ENCODE data around the gene STYX. TPM values are rescaled to one million over a fixed set of nuclear protein-coding genes. Genes with fewer than 3 reads are reported as not detected.

Gene STYX
- total and polyA plus RNA-seq, 2 of the 4 experiments (the other 2 are of a cell fraction) = 5.8 to 7.5 TPM

DNA sequence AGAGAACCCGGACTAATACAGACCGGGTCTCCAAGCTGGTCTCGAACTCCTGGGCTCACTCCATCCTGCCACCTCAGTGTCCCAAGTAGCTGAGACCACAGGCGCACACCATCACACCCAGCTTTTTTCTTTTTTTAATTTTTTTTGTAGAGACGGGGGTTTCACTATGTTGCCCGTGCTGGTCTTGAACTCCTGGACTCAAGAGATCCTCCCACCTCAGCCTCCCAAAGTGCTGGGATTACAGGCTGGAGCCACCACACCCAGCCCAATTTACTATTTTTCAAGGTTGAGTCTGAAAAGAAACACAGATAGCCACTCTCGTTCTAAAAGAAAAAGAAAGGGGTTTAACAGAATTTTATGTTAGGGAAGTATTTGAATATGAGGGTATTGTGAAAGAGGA lies 36.4 kb upstream of the STYX start:
- TF ChIP-seq RCOR1 (IDR thresholded peaks at IDR 0.05; ENCODE audit: insufficient replicate concordance, low read length) = no peak
- no peak for TF ChIP-seq NFE2L2 (IDR thresholded peaks at IDR 0.05; ENCODE audit: low read depth, low read length)
- TF ChIP-seq MAFK (IDR thresholded peaks at IDR 0.05; ENCODE audit: low read depth, low read length) = no peak
- TF ChIP-seq POLR2A (IDR thresholded peaks at IDR 0.05; ENCODE audit: low read depth, low read length) = no peak
- no peak for TF ChIP-seq SMC3 (IDR thresholded peaks at IDR 0.05; ENCODE audit: low read depth, low read length)
- TF ChIP-seq, protein P1, sequence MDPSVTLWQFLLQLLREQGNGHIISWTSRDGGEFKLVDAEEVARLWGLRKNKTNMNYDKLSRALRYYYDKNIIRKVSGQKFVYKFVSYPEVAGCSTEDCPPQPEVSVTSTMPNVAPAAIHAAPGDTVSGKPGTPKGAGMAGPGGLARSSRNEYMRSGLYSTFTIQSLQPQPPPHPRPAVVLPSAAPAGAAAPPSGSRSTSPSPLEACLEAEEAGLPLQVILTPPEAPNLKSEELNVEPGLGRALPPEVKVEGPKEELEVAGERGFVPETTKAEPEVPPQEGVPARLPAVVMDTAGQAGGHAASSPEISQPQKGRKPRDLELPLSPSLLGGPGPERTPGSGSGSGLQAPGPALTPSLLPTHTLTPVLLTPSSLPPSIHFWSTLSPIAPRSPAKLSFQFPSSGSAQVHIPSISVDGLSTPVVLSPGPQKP (IDR thresholded peaks at IDR 0.05; ENCODE audit: borderline replicate concordance, low read depth, low read length) = no peak
- TF ChIP-seq MXI1 (IDR thresholded peaks at IDR 0.05; ENCODE audit: borderline replicate concordance, low read depth, low read length) = no peak
- TF ChIP-seq MAZ (IDR thresholded peaks at IDR 0.05; ENCODE audit: borderline replicate concordance, low read depth, low read length) = no peak
- TF ChIP-seq CEBPB (IDR thresholded peaks at IDR 0.05; ENCODE audit: low read depth, low read length) = no peak
- TF ChIP-seq, protein P2, sequence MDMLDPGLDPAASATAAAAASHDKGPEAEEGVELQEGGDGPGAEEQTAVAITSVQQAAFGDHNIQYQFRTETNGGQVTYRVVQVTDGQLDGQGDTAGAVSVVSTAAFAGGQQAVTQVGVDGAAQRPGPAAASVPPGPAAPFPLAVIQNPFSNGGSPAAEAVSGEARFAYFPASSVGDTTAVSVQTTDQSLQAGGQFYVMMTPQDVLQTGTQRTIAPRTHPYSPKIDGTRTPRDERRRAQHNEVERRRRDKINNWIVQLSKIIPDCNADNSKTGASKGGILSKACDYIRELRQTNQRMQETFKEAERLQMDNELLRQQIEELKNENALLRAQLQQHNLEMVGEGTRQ (IDR thresholded peaks at IDR 0.05; ENCODE audit: low read depth, low read length) = no peak
- TF ChIP-seq FOS (IDR thresholded peaks at IDR 0.05; ENCODE audit: low read depth, low read length) = no peak
- no peak for TF ChIP-seq RFX5 (IDR thresholded peaks at IDR 0.05; ENCODE audit: low read depth, low read length)
- no peak for TF ChIP-seq RAD21 (IDR thresholded peaks at IDR 0.05; ENCODE audit: low read length)
- TF ChIP-seq, protein P3, sequence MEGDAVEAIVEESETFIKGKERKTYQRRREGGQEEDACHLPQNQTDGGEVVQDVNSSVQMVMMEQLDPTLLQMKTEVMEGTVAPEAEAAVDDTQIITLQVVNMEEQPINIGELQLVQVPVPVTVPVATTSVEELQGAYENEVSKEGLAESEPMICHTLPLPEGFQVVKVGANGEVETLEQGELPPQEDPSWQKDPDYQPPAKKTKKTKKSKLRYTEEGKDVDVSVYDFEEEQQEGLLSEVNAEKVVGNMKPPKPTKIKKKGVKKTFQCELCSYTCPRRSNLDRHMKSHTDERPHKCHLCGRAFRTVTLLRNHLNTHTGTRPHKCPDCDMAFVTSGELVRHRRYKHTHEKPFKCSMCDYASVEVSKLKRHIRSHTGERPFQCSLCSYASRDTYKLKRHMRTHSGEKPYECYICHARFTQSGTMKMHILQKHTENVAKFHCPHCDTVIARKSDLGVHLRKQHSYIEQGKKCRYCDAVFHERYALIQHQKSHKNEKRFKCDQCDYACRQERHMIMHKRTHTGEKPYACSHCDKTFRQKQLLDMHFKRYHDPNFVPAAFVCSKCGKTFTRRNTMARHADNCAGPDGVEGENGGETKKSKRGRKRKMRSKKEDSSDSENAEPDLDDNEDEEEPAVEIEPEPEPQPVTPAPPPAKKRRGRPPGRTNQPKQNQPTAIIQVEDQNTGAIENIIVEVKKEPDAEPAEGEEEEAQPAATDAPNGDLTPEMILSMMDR (conservative IDR thresholded peaks at IDR 0.05; ENCODE audit: low read depth, low read length) = no peak
- no peak for TF ChIP-seq CHD1 (IDR thresholded peaks at IDR 0.05; ENCODE audit: low read depth, low read length)
- no peak for TF ChIP-seq BHLHE40 (IDR thresholded peaks at IDR 0.05; ENCODE audit: low read depth, low read length)
- intact Hi-C loops (cut with micrococcal nuclease) (loop anchor here (5.0 kb wide), 2 partner anchors 381 to 396 kb away; partner anchors contain the start of gene PTGER2), in situ Hi-C loops (cut with MboI; ENCODE audit: low sequenced_read_pairs) (loop anchor here (25.0 kb wide), 1 partner anchor 381 kb away; the partner anchor contains the start of gene PTGER2), dilution Hi-C loops (cut with HindIII; ENCODE audit: low sequenced_read_pairs, unreplicated experiment) (no loop called here)
- no peak overlapping the region for H2BK120ac ChIP-seq (ENCODE audit: low read depth, low read length)
- POLR2A ChIA-PET (ENCODE audit: unreplicated experiment) = no interaction called here
- H3K18ac ChIP-seq (ENCODE audit: low read depth, low read length) = no peak overlapping the region
- no peak overlapping the region for H3K14ac ChIP-seq (replicated peaks; ENCODE audit: low read depth, low read length)
- WGBS, 2 experiments (ENCODE audit: extremely low coverage in 2 of 2, insufficient read length in 1 of 2) = no CpG with 5 or more reads among the region's 7 CpGs
- H3K9ac ChIP-seq (ENCODE audit: low read depth, low read length) = no peak overlapping the region
- no peaks in the 10 kb centered on the region for H3K9me3 ChIP-seq (ENCODE audit: control insufficient read depth, insufficient read depth, low read length)
- H2AK5ac ChIP-seq (ENCODE audit: low read depth, low read length) = no peak overlapping the region; the same call in 1 of the 2 replicates
- no peak overlapping the region for H2AFZ ChIP-seq (replicated peaks; ENCODE audit: low read length, poor library complexity)
- H3K4me2 ChIP-seq (ENCODE audit: low read depth, low read length) = no peak overlapping the region
- no peak overlapping the region for H2BK15ac ChIP-seq (ENCODE audit: low read depth, low read length)
- no peak for ATAC-seq (ENCODE audit: low read depth)
- no TSS peak for BruUV-seq (replicated peaks)
- H4K5ac ChIP-seq (ENCODE audit: low read depth, low read length) = no peak overlapping the region
- H3K9me1 ChIP-seq (ENCODE audit: insufficient read depth, low read length) = peaks cover 3% of the 10 kb centered on the region; the same call in 1 of the 2 replicates
- H2BK5ac ChIP-seq (ENCODE audit: low read depth, low read length, poor library complexity, severe bottlenecking) = no peak overlapping the region
- peaks cover 2% of the 10 kb centered on the region for H3K4me1 ChIP-seq (ENCODE audit: control insufficient read depth, insufficient read depth, low read length)
- H4K91ac ChIP-seq (ENCODE audit: insufficient read depth, low read depth, low read length) = no peak overlapping the region
- H3K4ac ChIP-seq (ENCODE audit: low read depth, low read length) = no peak overlapping the region
- H3K27me3 ChIP-seq (ENCODE audit: control insufficient read depth, insufficient read depth, low read length) = no peaks in the 10 kb centered on the region
- peaks cover 36% of the 10 kb centered on the region for H4K20me1 ChIP-seq (ENCODE audit: insufficient read depth, low read length)
- H3K36me3 ChIP-seq (ENCODE audit: control insufficient read depth, insufficient read depth, low read length) = no peaks in the 10 kb centered on the region
- no peak overlapping the region for H3K23ac ChIP-seq (ENCODE audit: low read depth, low read length)
- no peak overlapping the region for H4K8ac ChIP-seq (ENCODE audit: low read depth in 2 of 2, low read length in 2 of 2)
- CTCF ChIA-PET = no interaction called here
- no peak for DNase-seq
- H3K79me1 ChIP-seq (ENCODE audit: low read depth in 1 of 2, low read length in 2 of 2) = peaks cover 9 to 51% of the 10 kb centered on the region in 2 experiments
- no peak overlapping the region for H2AK9ac ChIP-seq (replicated peaks; ENCODE audit: low read depth, low read length, poor library complexity)
- no peak overlapping the region for H3K27ac ChIP-seq (ENCODE audit: insufficient read depth, low read length)
- H3K4me3 ChIP-seq (ENCODE audit: insufficient read depth, low read depth, low read length) = no peak overlapping the region
- no peak overlapping the region for H3K56ac ChIP-seq (ENCODE audit: extremely low read depth, insufficient read depth, low read length)
- H2BK20ac ChIP-seq (ENCODE audit: low read depth, low read length) = no peak overlapping the region
